ENCODE data around the gene MID1. TPM values are rescaled to one million over a fixed set of nuclear protein-coding genes. Genes with fewer than 3 reads are reported as not detected.

MID1 gene
- total RNA-seq, 4 donors from 2014 or later: 5.0 to 8.0 (median 6.4) TPM

GRCh38 chrX:10414156-10414824 is 206.1 kb downstream of the MID1 start:
- H3K27me3 ChIP-seq: no peaks in the 10 kb centered on the region
- no peak for DNase-seq (ENCODE audit: low spot score in 2 of 2)
- TF ChIP-seq CTCF (IDR thresholded peaks at IDR 0.05) (no peak), POLR2AphosphoS5 (IDR thresholded peaks at IDR 0.05) (no peak), POLR2A (IDR thresholded peaks at IDR 0.05) (no peak), EP300 (IDR thresholded peaks at IDR 0.05) (no peak)
- WGBS: 87% methylated on average over 9 of the region's 9 CpGs
- H3K4me3 ChIP-seq: no peak overlapping the region
- H3K4me1 ChIP-seq: no peaks in the 10 kb centered on the region
- H3K27ac ChIP-seq: no peak overlapping the region
- no peaks in the 10 kb centered on the region for H3K36me3 ChIP-seq
- H3K9me3 ChIP-seq: no peaks in the 10 kb centered on the region

- TF ChIP-seq EP300 (IDR thresholded peaks at IDR 0.05) (no peak), CTCF (IDR thresholded peaks at IDR 0.05) (no peak), POLR2A (IDR thresholded peaks at IDR 0.05) (no peak), POLR2AphosphoS5 (IDR thresholded peaks at IDR 0.05) (no peak)
- no peak for DNase-seq (ENCODE audit: low spot score in 2 of 2)
- H3K27ac ChIP-seq: no peak overlapping the region
- no peak overlapping the region for H3K4me3 ChIP-seq
- no peaks in the 10 kb centered on the region for H3K27me3 ChIP-seq
- H3K4me1 ChIP-seq: no peaks in the 10 kb centered on the region
- no peaks in the 10 kb centered on the region for H3K9me3 ChIP-seq
- no peaks in the 10 kb centered on the region for H3K36me3 ChIP-seq
These were observed 215.9 kb downstream of the MID1 start for GRCh38 chrX:10404436-10404835.

- H3K4me1 ChIP-seq: no peaks in the 10 kb centered on the region
- no peak for TF ChIP-seq POLR2A (IDR thresholded peaks at IDR 0.05)
- no peaks in the 10 kb centered on the region for H3K9me3 ChIP-seq
- H3K36me3 ChIP-seq: no peaks in the 10 kb centered on the region
- no peak overlapping the region for H3K4me3 ChIP-seq
- 72% methylated on average over 1 of the region's 1 CpG for WGBS
- no peaks in the 10 kb centered on the region for H3K27me3 ChIP-seq
- no peak for DNase-seq (ENCODE audit: low spot score in 2 of 2)
- H3K27ac ChIP-seq: no peak overlapping the region
These were observed 219.1 kb downstream of the MID1 start for GRCh38 chrX:10401239-10401638.

- Histone ChIP-seq H3K4me3 (no peak overlapping the region), H3K27ac (no peak overlapping the region), H3K4me1 (no peaks in the 10 kb centered on the region), H3K36me3 (no peaks in the 10 kb centered on the region), H3K9me3 (no peaks in the 10 kb centered on the region), H3K27me3 (no peaks in the 10 kb centered on the region)
- DNase-seq (ENCODE audit: low spot score in 2 of 2): no peak
- no peak for TF ChIP-seq EP300 (IDR thresholded peaks at IDR 0.05)
- TF ChIP-seq CTCF (IDR thresholded peaks at IDR 0.05): no peak
- TF ChIP-seq POLR2AphosphoS5 (IDR thresholded peaks at IDR 0.05): no peak
- no peak for TF ChIP-seq POLR2A (IDR thresholded peaks at IDR 0.05)
These were observed 221.2 kb downstream of the MID1 start for GRCh38 chrX:10399043-10399741.

GRCh38 chrX:10398215-10398614 is 222.2 kb downstream of the MID1 start:
- Histone ChIP-seq H3K27me3 (no peaks in the 10 kb centered on the region), H3K4me3 (no peak overlapping the region), H3K27ac (no peak overlapping the region), H3K9me3 (no peaks in the 10 kb centered on the region), H3K36me3 (no peaks in the 10 kb centered on the region), H3K4me1 (no peaks in the 10 kb centered on the region)
- TF ChIP-seq CTCF (IDR thresholded peaks at IDR 0.05) (no peak), POLR2A (IDR thresholded peaks at IDR 0.05) (no peak), POLR2AphosphoS5 (IDR thresholded peaks at IDR 0.05) (no peak), EP300 (IDR thresholded peaks at IDR 0.05) (no peak)
- WGBS: 35% methylated on average over 2 of the region's 2 CpGs
- no peak for DNase-seq (ENCODE audit: low spot score in 2 of 2)

All from suprapubic skin (tissue), 4 donors.